Measurements from ENCODE around the gene HPCAL1.
"Not testable (repeated sequence)": the region's sequence is repeated elsewhere in the genome, so short reads cannot be mapped to it uniquely, and the experiment has no call there.

The HPCAL1 gene

DNA sequence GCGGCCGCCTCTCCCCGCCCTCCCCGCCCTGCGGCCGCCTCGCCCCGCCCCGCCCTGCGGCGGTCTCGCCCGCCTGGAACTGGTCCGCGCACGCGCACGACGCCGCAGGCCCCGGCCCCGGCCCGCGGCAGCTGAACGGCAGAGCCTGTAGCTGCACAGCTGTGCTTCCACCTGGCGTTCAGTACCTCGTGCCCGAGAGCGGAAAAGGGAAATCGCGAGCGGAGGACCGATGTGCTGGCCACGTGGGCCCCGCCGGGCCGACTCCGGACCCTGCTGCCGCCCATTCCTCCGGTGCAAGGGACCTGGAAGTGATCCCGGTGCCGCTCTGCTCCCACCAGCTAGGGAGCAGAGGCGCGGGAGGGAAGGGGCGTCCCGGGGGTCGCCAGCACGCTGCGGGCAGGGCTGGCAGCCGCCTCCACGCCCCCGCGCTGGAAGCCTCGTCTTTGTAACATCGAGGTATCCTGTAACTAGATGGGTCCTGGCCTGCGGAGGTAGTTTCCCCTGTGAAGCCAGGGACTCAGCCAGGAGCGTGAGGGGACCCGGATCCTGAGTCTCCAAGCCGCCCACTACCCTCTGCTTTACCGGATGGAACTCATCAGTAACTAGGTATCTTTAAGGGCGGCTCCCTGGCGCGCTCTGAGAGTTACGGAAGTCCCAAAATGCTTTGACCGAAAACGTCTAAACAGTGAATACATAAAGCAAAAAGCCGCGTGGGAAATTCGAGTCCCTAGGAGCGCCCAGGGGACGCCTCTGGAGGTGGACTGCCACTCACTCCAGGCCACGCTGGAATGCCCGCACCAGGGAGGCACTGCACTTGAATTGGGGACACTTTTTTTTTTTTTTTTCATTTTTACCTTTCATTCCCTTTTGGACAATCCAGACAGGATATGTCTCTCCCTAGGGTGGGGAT is 146.1 kb downstream of the HPCAL1 start:
- DNase-seq: peak; percentile 80

DNA sequence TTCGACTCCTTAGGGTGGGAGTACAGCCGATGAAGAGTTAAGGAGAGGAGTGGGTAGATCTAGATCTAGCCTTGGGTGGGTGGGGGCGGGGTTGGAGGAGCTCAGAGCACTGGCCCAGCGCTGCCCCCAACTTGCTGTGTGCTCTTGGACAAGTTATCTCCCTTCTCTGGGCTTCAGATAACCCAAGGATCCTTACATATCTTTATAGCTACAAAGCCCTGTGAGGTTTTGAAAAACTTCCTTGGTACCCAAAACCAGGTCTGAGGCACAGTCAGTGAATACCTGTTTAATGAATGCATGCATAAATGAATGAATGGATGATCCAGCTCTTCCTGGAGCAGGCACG is 146.8 kb downstream of the HPCAL1 start:
- DNase-seq: no peak

DNA sequence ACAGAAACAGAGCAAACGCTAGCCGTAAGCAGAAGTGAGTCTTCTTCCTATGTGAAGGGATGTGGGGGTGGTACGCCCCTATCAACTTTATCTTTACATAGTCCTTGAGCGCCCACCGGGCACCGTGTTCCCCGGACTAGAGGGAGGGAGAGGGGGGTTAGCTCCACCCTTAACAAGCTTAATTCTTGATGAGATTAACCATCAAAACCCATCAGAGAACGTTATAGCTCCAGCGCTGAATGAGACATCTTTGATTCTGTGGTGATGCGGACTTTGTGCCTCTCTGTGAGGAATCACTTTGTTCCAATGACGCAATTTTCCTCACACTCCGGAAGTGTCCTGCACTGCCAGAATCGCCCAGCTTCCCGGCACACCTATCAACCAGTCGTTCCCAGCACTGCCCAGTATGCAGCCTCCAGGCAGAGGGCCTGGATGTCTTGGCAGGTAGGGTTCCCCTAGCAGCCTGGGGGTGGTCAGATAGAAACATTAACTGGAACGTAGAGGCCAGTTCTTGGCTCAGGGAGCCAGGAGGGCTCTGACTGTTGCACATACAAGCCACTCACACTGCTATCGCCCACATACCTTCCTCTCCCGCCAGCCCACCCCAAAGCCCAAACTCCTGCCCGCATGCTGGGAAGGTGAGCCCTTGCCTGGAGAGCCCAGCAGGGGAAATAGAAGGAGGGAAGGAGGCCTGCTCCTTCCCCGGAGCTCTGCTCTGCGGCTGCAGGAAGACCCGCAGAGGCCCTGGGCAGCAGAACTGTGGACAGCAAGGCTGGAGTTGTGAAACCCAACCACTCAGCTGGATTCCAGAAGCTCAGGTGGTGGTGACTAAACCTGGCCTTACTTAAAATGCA is 147.4 kb downstream of the HPCAL1 start:
- no peak for DNase-seq

DNA sequence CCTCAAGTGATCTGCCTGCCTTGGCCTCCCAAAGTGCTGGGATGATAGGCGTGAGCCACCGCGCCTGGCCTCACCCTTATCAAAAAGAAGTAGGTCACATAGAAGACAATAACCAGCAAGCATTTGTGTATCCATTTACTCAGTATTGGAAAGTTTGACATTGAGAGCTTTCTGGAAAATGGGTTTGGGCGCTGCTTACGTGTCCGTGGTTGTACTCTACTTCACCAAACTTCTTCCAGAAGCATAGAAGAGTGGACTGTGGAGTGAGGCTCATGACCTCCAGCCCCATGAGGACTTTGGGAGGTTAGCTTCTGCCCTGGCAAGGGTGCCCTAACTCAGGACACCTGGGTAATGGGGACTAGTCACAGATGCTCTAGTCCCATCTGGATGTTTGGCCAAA is 149.1 kb downstream of the HPCAL1 start:
- DNase-seq: no peak

DNA sequence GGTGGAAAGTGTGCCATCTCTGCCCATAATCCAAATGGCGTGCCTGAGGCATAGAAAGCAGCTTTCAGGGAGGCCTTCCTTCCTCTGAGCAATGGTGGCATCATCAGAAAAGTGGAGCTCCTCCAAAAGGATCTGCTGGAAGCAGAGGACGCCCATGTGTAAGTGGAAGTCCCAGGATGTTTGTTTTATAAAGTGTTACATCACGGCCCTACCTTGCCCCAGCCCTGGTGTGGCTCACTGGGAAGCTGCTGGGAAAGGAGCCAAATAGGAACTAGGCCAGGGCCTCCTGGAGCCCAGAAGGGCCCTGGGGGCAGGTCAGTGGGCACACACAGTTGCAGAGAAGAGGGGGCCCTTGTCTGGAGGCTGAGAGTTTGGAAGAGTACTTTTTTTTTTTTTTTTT is 149.6 kb downstream of the HPCAL1 start:
- DNase-seq: peak; percentile 43

DNA sequence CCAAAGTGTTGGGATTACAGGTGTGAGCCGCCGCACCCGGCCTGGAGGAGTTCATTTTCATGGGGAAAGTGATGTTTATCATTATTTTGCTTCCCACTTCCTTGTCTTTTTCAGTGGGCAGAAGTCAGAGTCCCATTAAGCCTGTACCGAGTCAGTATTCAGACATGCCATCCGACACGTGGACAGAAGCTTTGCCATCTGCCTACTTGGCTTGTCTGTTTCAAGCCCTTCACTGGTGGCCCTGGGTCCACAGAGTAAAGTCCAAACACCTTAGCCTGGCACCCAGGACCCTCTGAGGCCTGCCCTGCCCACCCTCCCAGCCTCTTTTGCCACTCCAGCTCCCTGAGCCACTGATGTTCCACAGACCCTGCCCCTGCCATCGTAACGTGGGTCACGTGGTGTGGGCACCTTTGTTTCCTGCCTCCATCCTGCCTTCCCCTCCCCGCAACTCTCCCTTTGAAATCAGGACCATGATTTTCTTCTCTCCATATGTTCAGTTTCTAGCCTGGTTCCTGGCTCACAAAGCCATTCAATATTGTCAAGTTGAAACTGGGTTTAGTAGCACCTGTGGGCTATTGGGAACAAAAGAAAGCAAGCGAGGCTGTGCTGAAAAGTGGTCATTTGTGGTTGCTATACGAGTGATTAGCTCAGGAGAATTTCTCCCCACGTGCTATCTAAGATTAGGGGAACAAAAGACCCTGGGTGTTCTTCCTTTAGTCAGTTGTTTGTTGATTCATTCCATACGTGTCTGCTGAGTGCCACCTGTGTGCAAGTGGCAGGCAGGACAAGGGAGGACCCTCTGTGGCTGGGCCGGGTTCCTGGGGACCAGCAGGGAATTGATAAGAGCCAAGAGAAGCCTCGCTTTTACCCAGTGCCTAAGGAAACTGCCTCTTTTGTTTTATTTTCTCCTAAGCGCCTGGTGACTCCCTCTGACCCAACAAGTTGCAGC is 150.5 kb downstream of the HPCAL1 start:
- no peak for DNase-seq

DNA sequence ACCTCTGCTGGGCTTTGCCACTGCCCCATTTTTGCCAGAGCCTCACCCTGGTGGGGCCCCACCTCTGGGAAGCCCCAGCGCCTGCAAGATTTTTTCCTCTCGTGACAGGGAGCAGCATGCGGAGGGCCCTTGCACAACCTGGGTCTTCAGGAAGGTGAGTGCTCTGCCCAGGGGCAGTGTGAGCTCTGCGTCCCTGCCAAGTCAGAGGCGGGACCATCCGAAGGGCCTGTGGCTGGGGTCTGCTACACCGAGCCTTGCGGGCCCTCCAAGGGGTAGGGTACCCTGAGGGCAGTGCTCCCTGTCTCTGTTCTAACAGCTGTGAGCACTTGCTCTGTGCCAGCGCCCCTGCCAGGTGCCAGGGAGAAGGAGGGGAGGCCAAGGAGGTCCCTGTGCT is 151.2 kb downstream of the HPCAL1 start:
- DNase-seq: no peak

DNA sequence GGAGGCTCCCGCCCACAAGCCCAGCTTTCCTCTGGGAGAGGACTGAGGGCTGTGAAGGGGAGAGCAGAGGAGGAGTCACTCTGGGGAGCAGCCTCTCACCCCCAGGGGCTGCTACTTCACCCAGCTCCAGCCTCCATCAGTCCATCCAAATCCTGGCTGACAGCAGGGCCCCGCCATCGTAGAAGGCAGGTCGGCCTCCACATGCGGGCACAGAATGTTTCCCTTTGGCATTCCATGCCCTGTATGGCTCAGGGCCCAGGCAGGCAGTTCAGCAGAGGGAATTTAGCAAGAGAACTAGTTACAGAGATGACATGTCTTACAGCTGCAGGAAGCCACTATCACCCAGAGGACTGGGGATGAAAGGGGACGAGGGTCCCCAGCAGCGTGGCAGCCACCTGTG is 151.8 kb downstream of the HPCAL1 start:
- no peak for DNase-seq

DNA sequence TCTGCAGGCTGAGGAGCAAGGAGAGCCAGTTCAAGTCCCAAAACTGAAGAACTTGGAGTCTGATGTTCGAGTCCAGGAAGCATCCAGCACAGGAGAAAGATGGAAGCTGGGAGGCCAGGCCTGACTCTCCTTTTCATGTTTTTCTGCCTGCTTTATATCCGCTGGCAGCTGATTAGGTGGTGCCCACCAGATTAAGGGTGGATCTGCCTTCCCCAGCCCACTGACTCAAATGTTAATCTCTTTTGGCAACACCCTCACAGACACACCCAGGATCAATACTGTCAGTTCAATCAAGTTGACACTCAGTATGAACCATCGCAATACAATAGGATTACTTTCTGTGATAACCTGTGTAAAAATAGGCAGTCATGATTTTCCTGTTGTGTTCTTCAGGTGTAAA is 154.5 kb downstream of the HPCAL1 start:
- not testable (repeated sequence) for DNase-seq

DNA sequence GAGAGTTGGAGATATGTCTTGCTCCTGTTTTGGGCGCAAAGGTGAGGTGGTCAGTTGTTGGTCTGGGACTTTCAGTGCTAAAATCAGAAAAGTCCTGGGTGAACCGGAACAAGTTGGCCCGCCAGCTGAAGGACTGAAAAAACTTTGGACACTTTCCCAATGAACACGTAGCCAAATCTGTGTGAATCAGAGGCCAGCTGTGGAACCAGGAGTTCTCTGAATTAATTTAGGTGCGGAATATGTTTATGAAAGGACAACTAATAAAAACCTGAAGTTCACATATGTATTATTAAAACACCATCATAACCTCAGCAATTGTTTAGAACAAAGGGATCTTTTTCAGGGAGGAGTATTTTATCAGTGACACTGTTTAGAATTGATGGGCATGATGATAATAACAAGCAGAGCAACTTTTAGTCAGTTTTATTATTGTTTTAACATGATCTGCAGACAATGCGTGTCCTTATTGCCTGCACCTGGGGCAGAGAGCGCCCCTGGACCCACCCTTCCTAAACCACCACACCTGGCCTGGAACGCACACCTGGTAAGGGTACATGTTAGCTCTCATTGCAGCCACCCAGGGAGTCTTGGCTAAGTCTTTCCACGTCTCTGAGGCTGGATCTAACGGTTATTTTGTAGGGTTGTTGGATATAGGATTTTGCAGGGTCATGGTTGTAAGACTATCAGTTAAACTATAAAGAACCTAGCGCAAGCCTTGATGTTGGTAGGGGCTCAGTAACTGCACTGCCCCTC is 155.3 kb downstream of the HPCAL1 start:
- no peak for DNase-seq

DNA sequence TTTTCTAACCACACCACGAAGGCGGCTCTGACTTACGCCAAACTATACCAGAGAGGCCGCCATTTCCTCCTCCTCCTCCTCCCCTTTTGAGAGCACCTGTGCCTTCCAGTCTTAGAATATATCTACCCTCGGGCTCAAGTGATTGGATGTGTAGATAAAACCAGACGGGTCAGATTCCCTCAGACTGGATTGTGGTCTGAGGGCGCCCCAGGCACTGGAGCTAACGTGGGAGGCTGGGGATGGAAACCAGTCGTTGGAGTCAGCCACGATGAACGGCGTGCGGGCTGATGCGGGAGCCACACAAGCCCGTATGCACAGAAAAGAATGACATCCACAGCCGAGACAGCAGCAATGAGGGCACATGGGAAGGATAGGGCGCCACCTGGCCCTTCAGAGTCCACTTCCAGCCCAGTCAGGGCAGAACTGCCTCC is 157.7 kb downstream of the HPCAL1 start:
- no peak for DNase-seq

DNA sequence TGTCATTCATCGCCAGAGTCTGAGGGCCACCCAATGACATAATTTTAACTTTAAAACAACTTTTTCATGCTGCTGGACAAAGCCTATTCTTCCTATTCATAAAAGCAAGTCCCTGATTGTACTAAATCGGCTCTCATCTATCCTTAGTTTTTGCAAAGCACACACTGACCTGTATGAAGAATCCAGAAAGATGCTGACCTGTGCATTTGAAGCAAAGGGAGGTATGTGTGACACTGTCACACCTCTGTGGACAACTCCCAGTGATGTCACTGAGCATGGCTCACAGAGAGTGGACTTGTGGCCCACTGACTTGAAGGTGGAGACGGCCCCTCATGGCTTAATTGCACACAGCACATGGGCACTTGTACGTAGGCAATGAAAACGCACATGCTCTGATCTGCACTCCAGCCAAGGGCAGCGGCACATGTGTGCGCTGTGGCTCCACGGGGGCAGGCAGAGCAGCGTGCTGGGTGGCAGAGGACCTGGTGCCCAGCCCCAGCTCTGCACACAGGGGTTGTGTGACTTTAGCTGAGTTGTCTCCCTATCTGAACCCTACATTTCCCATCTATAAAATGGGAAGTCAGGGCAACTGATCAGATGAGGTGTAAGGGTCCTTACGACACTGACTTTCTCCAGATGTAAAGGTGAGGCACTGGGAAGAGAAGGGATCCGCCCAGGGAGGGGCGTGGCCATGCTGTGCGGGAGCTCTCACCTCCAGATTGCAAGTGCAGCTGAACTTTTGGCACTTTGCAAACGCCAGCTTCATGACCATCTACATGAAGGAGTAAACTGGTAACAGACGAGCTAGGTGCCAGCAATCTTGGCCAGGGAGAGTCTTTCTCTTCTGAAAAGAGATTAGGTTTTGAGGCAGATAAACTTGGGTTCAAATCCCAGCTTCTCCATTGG is 159.7 kb downstream of the HPCAL1 start:
- DNase-seq: no peak

DNA sequence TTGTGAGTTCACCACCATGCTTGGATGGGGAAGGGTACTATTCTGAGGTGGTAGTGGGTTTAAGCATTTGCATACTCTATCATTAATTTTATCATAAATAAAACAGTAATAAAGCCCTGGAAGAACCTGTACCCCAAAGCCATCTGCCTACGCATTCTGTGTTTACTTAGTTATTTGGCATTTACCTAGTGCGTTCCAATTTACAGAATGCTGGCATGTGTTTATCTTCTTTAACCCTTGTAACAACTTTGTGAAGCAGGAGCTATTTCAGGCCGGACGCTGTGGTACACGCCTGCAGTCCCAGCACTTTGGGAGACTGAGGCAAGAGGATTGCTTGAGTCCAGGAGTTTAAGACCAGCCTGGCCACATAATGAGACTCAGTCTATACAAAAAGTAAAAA is 163.2 kb downstream of the HPCAL1 start:
- no peak for DNase-seq

DNA sequence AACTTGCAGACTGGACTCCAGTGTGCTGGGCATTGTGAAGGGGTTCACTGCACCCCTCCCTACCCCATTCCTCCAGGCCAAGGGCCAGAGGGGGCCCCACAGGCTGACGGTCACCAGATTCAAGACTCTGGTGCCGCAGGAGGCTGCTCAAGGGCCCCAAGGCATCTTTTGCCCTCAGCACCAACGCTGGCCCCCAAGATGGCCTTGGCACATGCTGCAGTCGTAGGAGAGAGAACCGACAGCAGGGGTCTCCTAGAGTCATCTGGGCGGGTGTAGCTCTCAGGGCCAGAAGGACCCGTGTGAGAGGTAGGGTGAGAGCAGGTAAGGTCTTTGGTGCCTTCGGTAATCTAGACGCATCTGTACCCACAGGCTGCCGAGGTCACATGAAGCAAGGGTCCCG is 164.1 kb downstream of the HPCAL1 start:
- no peak for DNase-seq

DNA sequence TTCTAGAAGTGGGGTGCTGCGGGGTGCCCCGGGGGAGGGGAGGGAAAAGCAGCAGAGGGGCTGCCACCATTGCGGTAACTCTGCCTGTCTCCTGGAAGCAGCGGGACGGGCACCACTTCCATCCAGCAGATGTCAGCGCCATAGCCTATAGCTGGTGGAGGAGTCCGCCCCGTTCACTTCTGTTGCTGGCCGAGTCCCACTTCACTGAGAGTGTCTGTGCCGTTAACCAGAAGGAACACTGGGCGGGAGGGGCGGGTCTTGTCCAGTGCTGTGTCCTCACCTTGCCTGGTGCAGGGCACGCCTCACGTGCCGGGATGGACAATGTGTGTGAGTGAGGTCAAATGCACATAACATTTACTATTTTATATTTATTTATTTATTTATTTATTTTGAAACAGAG is 164.7 kb downstream of the HPCAL1 start:
- DNase-seq: no peak

DNA sequence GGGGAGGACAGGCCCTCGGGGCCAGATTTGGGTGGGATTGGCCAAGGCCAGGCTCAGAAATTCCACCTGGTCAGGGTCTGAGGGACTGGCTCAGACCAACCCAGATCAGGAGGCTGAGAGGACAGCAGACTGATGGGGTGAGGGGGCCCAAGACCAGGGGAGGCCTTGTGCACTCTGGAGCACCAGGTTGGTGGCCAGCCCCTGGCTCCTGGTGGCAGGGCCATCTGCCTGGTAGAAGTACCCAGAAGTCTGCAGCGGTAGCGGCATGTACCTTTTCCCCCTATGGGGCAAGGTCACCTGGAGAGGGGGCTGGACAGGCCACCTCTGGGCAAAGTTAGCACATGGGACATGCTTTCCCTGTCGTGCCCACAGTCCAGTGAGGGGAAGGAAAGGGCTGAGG is 166.6 kb downstream of the HPCAL1 start:
- no peak for DNase-seq

DNA sequence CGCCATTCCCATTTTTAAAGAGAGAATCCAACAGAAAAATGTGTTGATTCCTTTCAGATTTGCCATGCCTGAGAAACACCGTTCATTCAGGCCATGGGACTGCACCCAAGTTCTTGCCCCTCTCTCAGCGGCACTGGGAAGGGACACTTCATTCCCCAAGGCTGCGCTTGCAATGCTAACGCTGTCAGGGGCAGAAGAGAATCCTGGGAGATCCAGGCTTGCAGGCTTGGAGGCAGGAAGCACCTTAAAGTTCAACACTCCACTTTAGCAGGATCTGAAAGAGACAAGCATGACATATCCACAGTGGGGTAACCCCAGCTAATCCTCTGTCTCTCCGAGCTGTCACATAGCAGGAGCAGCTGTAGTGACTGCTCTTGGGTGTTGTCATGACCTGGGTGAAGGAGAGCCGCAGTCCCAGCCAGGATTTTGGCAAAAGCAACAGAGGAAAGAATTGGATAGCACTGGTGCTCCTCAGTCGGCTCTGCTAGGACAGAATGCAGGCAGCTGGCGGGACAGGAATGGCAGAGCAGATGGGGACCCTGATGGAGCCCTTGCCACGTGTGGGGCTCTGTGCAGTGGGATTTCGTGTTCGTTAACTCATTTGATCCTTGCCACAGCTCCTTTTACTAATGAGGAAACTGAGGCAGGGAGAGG is 167.4 kb downstream of the HPCAL1 start:
- no peak for DNase-seq

DNA sequence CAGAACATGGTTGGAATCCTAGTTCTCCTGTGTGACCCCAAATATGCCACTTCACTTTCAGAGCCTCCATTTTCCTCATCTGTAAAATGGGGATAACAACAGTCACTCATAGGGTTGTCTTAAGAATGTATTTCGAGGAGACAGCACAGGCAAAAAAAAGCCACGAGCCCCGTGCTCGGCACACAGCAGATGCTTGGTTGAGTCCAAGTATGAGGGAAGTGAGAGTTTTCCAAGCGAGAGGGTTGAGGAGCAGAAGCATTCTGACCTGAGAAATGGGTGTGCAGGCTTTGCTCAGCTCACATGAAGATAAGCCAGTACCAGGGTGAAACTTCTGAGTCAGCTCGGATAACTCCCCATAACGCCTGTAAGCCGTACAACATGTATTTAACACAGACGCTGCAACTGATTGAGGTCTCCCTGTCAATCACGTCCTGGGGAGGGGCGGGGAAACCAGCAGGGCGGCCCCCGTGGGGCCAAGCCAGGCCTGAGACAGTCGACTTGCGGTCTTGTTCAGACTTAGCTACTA is 168.4 kb downstream of the HPCAL1 start:
- no peak for DNase-seq

DNA sequence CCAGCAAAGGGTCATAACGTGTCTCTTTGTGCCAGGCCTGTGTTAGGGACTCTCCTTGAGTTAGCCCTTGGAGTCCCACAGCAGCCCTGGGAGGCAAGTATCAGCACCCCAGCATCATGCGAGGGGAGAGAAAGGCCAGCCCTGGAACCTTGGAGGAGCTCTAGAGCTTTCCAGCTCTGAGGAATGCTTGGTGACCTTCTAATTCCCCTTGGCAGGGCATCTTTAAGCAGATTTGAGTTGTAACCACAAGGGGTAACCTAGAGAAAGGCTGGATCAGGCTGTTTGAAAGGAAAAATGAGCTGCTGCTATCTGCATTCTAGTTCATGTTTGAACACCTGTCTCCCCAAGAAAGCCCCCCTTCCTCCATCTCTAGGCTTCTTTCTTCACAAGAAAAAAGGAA is 169.3 kb downstream of the HPCAL1 start:
- DNase-seq: no peak

DNA sequence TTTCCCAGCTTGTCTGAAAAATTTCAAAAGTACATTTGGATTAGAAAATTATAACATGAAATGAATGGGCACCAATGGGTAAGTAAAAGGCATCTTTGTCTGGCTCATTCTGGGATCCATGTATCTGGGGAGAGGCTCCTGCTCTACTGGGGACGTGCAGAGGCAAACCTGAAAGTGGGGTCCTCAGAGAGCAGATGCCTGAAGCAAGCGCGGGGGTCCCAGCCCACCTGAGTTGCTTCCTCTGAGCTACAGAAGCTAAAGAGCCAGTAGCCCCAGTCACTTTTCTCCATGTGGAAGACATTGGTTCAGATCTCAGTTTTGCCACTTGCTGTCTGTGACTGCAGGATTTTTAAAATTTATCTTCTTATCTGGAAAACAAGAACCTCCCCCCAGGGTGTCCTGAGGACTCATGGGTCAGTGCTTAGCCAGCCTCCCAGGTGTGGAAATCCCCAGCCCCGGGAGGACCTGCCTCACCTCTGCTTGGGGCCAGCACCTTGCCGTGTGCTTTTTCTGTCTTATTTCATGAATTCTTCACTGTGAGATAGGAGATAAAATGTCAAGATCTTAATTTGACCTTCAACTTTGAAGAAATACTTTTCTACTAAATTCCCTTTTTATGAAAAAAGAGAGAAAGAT is 170.5 kb downstream of the HPCAL1 start:
- DNase-seq: no peak
